ENCODE measurements around the gene ZNF784. TPM values are rescaled to one million over a fixed set of nuclear protein-coding genes. Genes with fewer than 3 reads are reported as not detected.

ZNF784 gene
- total and polyA plus RNA-seq, 10 of the 15 experiments (the other 5 are each of a cell fraction or from before 2014, with no cell fraction given) = 0.10 to 5.2 (median 1.8) TPM

- Histone ChIP-seq H3K79me2 (ENCODE audit: control insufficient read depth, insufficient read depth, low read length) (no peaks in the 10 kb centered on the region), H4K20me1 (ENCODE audit: control insufficient read depth, insufficient read depth) (no peaks in the 10 kb centered on the region), H3K4me3 (no peak overlapping the region), H3K9me3 (replicated peaks; ENCODE audit: control insufficient read depth, insufficient read depth, low read length) (peaks cover 2% of the 10 kb centered on the region; the same call in 2 of the 3 replicates), H3K4me1 (ENCODE audit: control insufficient read depth, insufficient read depth, low read length) (no peaks in the 10 kb centered on the region), H3K36me3 (ENCODE audit: control insufficient read depth in 2 of 2, insufficient read depth in 2 of 2, low read length in 1 of 2) (peaks cover 0 to 8% of the 10 kb centered on the region in 2 experiments; a peak in 1 of 4 replicates), H3K9ac (ENCODE audit: control insufficient read depth, insufficient read depth, low read length) (no peak overlapping the region), H3K27ac (ENCODE audit: control insufficient read depth, insufficient read depth) (no peak overlapping the region), H3K4me2 (ENCODE audit: control insufficient read depth, insufficient read depth) (no peak overlapping the region), H2AFZ (ENCODE audit: control insufficient read depth, low read depth, low read length) (no peak overlapping the region), H3K27me3 (replicated peaks in 1 of 2; ENCODE audit: control insufficient read depth in 2 of 2, insufficient read depth in 2 of 2, low read length in 1 of 2) (no peaks in the 10 kb centered on the region)
- in situ Hi-C loops (cut with MboI) = no loop called here
- SMC1A ChIA-PET (ENCODE audit: uncharacterized antibody, unreplicated experiment) = no interaction called here
- TF ChIP-seq ATF7 (IDR thresholded peaks at IDR 0.05; ENCODE audit: low read depth) (no peak), SRF (IDR thresholded peaks at IDR 0.05; ENCODE audit: low read depth in 2 of 2, low read length in 2 of 2) (peak in 1 of 2 experiments; percentile 47; a peak in 1 of 4 replicates), MLLT1 (IDR thresholded peaks at IDR 0.05) (peak; percentile 74)
- POLR2A ChIA-PET = no interaction called here
- WGBS (ENCODE audit: insufficient coverage, insufficient replicate concordance, low lambda C conversion rate, missing lambda C conversion rate) = 88% methylated on average over 4 of the region's 4 CpGs
- RAD21 ChIA-PET (ENCODE audit: unreplicated experiment) = no interaction called here
- FAIRE-seq (no peak), DNase-seq (ENCODE audit: low read depth, low spot score) (no peak), ATAC-seq (no peak)
- intact Hi-C loops (cut with micrococcal nuclease; ENCODE audit: unreplicated experiment) = no loop called here
- no TSS peak for BruUV-seq (replicated peaks)
- CTCF ChIA-PET = no interaction called here
These were observed 29.3 kb downstream of the ZNF784 start for GRCh38 chr19:55594996-55595545.

GRCh38 chr19:55593096-55593772, 31.1 kb downstream of the ZNF784 start:
- Histone ChIP-seq H2AFZ (ENCODE audit: control insufficient read depth, low read depth, low read length) (no peak overlapping the region), H3K27me3 (replicated peaks in 1 of 2; ENCODE audit: control insufficient read depth in 2 of 2, insufficient read depth in 2 of 2, low read length in 1 of 2) (no peaks in the 10 kb centered on the region), H4K20me1 (ENCODE audit: control insufficient read depth, insufficient read depth) (no peaks in the 10 kb centered on the region), H3K9ac (ENCODE audit: control insufficient read depth, insufficient read depth, low read length) (no peak overlapping the region), H3K4me1 (ENCODE audit: control insufficient read depth, insufficient read depth, low read length) (no peaks in the 10 kb centered on the region), H3K27ac (ENCODE audit: control insufficient read depth, insufficient read depth) (no peak overlapping the region), H3K79me2 (ENCODE audit: control insufficient read depth, insufficient read depth, low read length) (no peaks in the 10 kb centered on the region), H3K4me3 (no peak overlapping the region), H3K4me2 (ENCODE audit: control insufficient read depth, insufficient read depth) (no peak overlapping the region), H3K36me3 (ENCODE audit: control insufficient read depth in 2 of 2, insufficient read depth in 2 of 2, low read length in 1 of 2) (peaks cover 0 to 8% of the 10 kb centered on the region in 2 experiments; a peak in 1 of 4 replicates), H3K9me3 (replicated peaks; ENCODE audit: control insufficient read depth, insufficient read depth, low read length) (peaks cover 2% of the 10 kb centered on the region; the same call in 2 of the 3 replicates)
- RAD21 ChIA-PET (ENCODE audit: unreplicated experiment) = no interaction called here
- CTCF ChIA-PET = no interaction called here
- no peak for ATAC-seq
- SMC1A ChIA-PET (ENCODE audit: uncharacterized antibody, unreplicated experiment) = no interaction called here
- intact Hi-C loops (cut with micrococcal nuclease; ENCODE audit: unreplicated experiment) = no loop called here
- no peak for DNase-seq (ENCODE audit: low read depth, low spot score)
- BruUV-seq (replicated peaks) = no TSS peak
- FAIRE-seq = no peak
- WGBS (ENCODE audit: insufficient coverage, insufficient replicate concordance, low lambda C conversion rate, missing lambda C conversion rate) = 98% methylated on average over 37 of the region's 68 CpGs
- in situ Hi-C loops (cut with MboI) = no loop called here
- POLR2A ChIA-PET = no interaction called here
- TF ChIP-seq CTCF (IDR thresholded peaks at IDR 0.05 in 2 of 3, conservative IDR thresholded peaks at IDR 0.05 in 1 of 3; ENCODE audit: control insufficient read depth in 2 of 3, extremely low read depth in 1 of 3, insufficient read depth in 1 of 3, low read depth in 3 of 3, low read length in 3 of 3) (no peak), ESRRA (IDR thresholded peaks at IDR 0.05; ENCODE audit: low read length) (no peak), NKRF (conservative IDR thresholded peaks at IDR 0.05) (no peak), PAX8 (IDR thresholded peaks at IDR 0.05) (no peak), RAD21 (IDR thresholded peaks at IDR 0.05; ENCODE audit: insufficient read depth, low read depth, low read length) (no peak), MAX (IDR thresholded peaks at IDR 0.05; ENCODE audit: low read depth, low read length) (no peak)
